ENCODE results near the gene RGS3.

RGS3 gene

GRCh38 chr9:113618836-113619490, 155.4 kb downstream of the RGS3 start:
- no peak for DNase-seq (ENCODE audit: low read depth in 2 of 2)

DNA sequence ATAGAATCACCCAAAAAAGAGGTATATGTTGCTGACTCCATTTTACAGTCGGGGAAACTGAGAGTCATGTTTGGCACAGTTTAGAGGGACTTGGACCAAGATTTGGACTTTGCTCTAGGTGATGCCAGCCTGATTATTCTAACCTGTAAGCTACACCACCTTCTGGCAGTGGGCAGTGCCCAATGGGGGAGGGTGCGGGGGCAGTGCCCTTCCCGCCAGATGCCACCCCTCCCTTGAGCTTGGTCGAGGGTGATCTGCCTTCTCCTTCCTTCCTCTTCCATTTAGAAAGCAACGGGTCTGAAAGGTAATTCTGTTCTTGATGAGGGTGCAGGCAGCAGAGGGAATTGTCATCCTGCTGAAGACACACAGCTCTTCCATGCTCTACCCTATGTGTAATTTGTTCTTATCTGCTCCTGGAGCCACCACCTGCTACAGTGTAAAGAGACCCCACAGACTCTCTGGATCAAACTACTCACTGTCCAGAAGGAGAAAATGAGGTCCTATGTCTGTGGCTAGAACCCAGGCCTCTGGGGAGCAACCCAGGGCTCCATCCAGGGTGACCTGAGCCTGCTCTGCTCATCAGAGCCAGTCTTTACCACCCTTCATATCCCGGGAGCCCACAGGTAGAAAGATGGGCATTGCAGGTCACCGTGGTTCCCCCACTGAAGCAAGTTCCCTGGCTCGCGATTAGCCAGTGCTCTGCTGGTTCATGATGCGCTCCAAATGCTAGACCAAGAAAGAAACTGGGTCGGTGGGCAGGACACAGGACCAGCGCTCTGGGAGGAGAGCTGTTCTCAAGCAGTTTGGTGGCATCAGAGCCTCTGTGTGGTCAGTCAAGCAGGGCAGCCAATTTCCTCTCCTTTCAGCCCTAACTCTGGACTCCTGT, 156.2 kb downstream of the RGS3 start:
- no peak for DNase-seq (ENCODE audit: low read depth in 2 of 2)

- no peak for DNase-seq (ENCODE audit: low read depth in 2 of 2)
Measured at GRCh38 chr9:113620377-113621161, 157.0 kb downstream of the RGS3 start.

DNA sequence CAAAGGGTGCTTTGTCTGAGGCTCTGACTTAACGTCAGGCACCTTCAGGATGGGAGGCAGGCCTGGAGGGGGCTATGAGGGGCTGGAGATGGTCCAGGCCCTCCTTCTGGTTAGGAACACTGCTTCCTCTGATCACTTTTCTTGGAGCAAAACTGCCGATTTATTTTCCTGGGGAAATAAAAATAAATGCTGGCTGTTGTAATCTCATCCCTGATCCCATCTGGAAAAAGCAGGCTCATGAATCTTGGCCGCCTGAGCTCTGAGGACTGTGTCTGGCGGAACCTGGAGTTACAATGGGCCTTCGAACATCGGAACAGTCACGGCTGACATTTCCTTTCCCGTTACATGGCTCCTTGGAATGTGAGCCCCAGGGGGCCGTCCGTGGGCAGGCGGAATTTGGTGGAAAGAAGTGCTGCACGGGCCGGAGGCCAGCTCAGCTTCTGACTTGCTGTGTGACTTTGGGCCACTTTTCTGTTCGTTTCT, 157.8 kb downstream of the RGS3 start:
- no peak for DNase-seq (ENCODE audit: low read depth in 2 of 2)

GRCh38 chr9:113621980-113622379, 158.5 kb downstream of the RGS3 start:
- DNase-seq (ENCODE audit: low read depth in 2 of 2) = no peak

- DNase-seq (ENCODE audit: low read depth in 2 of 2) = peak in 1 of 2 donors; percentile 15
Measured at GRCh38 chr9:113622600-113623400, 159.3 kb downstream of the RGS3 start.

DNA sequence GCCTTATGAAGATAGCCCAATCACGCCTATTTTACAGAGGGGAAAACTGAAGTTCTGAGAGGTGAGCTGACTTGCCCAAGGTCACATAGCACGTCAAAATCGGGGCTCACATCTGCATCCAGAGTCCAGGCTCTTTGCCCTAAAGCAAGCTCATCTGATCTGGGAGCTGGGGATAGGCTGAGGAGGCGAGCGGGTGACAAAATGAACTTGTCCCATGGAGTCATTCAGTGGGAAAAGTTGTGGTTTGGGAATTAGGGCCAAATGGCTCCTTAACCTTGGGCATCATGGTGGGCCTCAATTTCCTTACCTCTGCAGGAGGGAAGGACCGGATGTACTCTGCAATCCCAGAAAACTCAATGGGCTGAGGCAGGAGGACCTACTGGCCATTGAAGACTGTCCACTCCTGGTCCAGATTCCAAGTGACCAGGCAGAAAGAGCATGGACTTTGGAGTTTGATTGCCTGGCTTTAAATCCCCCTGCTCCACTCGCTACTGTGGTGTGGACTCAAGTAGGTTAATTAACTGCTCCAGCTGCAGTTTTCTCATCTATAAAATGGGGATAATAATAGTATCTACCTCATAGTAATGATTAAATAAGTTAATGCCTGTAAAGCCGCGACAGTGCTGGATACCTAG, 160.4 kb downstream of the RGS3 start:
- no peak for DNase-seq (ENCODE audit: low read depth in 2 of 2)

GRCh38 chr9:113624721-113625120, 161.2 kb downstream of the RGS3 start:
- no peak for DNase-seq (ENCODE audit: low read depth in 2 of 2)

DNA sequence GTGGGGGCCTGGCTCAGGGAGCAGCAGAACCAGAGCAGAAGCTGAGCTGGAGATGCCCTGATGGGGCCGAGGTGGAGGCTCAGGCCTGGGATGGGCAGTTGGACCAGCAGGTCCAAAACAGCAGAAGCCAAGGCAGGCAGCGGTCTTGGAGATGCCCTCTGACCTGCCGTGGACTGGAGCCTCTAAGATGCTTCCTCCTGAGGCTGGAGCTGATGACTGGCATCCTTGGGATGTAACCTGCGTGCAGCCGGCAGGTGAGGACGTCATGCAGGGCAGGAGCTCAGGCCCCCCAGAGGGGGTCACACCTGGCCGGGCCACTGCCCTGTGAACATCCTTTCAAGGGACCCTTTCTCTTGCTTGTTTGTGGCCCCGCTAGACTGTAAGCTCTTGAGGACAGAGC, 162.0 kb downstream of the RGS3 start:
- DNase-seq (ENCODE audit: low read depth in 2 of 2) = no peak

- DNase-seq (ENCODE audit: low read depth in 2 of 2) = no peak
Measured at GRCh38 chr9:113626735-113627495, 163.4 kb downstream of the RGS3 start.

DNA sequence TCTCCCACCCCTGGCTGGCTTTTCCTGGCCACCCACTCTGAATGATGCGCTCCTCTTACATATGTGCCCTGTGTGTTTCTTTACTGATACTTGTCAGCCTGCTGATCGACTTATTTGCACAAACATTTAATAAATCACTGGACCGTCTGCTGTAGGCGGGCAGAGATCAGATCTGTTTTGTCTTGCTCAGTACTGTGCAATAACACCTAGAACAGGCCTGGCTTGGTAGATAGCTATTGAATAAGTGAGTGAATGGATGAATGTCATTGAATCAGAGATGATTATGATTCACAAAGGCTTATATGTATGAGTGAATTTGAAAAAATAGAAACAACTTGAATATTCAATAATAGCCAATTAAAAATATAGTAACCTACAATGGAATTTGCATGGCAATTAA, 165.1 kb downstream of the RGS3 start:
- DNase-seq (ENCODE audit: low read depth in 2 of 2) = no peak

DNA sequence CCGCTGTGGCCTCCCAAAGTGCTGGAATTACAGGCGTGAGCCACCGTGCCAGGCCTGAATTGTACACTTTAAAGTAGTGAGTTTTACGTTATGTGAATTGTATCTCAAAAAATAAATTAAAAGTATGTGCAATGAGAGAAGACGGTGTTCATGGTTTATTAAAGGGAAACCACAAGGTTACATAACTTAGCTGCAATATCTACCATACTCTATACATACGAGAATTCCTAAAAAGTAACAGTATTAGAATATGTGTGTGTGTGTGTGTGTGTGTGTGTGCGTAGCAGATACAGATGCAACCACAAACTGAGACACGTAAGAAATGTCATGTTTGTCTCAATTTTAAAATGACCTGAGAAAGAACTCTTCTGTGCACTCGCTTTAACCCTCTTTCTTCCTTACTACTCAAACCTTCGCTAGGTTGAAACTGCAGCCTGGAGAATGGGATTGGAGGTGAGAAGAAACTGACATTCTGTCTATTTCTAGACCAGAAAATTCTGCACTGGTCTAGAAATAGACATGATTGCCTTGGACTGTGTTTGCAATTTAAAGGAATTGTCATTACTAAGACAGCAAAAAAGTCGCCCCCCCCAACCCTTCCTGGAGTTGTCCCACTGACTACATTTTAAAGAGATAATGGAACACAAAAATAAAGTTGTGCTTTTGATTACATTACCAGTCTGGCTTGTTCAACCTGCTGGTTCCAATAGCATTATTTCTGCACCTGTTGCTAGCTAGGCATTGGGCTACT, 167.0 kb downstream of the RGS3 start:
- no peak for DNase-seq (ENCODE audit: low read depth in 2 of 2)

- no peak for DNase-seq (ENCODE audit: low read depth in 2 of 2)
Measured at GRCh38 chr9:113631137-113631765, 167.7 kb downstream of the RGS3 start.

- DNase-seq (ENCODE audit: low read depth in 2 of 2) = no peak
Measured at GRCh38 chr9:113631871-113632665, 168.5 kb downstream of the RGS3 start.

- DNase-seq (ENCODE audit: low read depth in 2 of 2) = no peak
Measured at GRCh38 chr9:113632776-113633590, 169.5 kb downstream of the RGS3 start.

DNA sequence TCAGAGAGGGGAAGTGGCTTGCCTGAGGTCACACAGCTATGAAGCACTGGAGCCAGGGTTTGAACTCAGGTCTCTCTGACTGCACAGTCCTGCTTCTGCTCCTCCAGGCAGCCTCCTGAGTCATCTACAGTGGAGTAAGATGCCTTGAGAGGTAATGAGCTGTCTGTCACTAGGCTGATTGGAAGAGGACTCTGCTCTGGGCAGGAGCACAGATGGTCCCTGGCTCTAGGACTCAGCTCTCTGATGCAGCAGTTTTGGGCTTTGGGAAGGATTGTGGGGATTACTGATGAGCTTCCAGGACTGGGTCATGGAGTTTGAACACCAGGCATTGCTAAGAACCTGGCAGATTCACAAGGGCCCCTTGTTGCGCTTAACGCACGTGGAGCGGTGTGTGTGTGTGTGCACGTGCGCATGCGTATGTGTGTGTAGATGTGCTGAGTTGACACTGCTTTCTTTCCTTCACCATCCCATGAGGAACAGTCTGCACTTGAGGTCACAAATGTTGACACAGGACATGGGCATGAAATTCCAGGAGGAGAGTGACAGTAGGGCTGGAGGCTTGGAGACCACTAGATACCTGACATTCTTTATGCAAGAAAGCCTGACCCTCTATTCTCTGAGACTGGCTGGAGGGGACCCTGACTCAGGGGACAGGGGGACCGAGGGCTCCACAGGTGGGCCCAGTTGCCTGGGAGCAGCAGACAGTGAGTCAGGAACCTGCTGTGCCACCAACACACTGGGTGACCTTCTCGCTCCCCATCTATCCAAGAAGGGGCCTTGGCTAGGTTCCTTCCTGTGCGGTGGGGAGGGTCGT, 170.5 kb downstream of the RGS3 start:
- DNase-seq (ENCODE audit: low read depth in 2 of 2) = no peak
